GM21717 (cell line): ENCODE measurements around the gene ACTL6B.

Source experiments
- ATAC-seq: cut with Tn5 transposase; IDR thresholded peaks from one replicate; pipeline ENCODE4 v1.9.1; 2021; ENCODE audit warnings: mild to moderate bottlenecking, moderate library complexity; ENCODE audit not compliant: unreplicated experiment

Gene ACTL6B

DNA sequence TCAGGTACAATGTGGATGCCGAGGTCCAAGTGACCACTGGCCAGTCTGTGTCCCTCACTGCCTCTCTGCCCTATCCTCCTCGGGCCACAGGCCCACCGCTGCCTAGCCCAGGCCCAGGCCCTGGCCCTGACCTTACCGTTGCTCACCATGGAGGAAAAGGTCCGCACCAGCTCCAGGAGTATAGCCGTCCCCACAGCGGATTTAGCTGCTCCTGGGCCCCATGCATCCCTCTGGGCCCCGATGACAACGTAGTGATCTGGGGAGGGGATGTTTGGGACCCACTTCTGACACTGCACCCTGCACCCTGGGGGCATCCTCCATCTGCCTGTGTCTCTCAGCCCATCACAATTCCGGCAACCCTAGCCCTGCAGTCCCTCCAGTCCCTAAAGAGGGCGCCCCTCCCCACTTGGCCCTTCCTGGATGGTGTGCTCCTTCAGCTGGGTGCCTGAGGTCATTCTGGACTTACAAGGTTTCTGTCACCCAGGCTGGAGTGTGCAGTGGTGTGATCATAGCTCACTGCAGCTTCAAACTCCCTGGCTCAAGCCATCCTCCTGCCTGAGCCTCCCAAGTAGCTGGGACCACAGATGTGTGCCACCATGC, 27.0 kb downstream of the ACTL6B start:
- no peak for ATAC-seq

DNA sequence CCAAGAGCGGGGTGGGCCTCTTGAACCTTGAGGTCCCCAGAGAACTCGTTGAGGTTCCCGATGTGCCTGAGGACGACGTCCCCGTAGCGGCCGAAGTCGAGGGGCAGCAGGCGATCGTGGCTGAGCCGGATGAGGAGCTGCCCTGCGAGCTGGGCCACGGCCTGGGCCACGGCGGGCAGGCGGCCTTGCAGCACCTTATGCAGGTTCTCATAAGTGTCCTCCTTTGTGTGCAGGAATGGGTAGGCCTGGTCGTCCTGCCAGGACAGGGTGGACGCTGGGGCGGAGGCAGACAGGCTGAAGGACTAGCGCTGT, 29.1 kb downstream of the ACTL6B start:
- ATAC-seq, result no peak

DNA sequence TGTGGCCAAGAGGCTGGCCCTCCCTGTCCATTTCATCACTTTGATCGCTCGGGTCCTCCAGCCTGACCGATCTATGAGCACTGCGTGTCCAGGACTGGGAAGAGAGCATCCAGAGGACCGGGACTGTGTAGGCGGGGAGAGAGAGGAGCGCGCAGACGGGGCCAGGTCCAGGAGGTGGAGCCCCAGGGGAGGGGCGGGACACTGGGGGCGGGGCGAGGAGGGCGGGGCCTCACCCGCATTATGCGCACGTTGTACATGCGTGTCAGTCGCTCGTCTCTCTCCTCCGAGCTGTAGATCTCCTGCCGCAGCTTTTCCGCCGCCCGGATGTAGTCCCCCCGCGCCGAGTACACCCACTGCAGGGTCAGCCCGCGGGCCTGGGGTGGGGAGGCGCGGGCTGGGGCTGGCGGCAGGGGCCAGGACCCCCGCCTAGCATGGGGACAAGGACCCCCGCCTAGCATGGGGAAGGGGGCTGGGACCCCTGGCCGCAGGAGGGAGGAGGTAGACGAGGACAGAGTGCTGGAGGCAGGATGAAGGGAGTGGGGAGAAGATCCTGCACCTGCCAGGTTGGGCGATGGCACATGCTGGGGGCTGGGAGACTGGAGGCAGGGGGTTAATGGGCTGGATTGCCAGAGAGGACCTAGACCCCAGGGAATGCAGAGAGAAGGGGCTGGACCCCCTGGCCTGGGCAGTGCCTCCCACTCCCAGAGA, 29.6 kb downstream of the ACTL6B start:
- peak; percentile 67 for ATAC-seq

DNA sequence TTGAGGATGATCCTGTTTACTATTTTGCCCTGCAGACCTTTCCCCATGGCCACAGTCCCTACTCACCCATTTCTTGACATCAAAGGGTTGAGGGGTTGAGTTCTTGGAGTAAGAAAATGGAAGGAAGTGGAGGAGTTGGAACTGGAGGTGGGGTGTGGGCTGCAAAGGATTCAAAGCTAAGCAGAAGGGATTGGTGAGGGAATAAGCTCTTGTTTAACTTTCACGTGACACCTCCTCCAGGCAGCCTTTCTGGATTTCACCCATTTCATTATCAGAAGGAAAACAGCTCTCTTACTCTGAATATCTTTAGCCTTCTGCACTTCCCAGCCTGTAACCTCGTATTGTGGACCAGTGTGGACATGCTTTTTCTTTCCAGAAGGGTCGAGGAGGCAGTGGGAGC, 30.2 kb downstream of the ACTL6B start:
- no peak for ATAC-seq

DNA sequence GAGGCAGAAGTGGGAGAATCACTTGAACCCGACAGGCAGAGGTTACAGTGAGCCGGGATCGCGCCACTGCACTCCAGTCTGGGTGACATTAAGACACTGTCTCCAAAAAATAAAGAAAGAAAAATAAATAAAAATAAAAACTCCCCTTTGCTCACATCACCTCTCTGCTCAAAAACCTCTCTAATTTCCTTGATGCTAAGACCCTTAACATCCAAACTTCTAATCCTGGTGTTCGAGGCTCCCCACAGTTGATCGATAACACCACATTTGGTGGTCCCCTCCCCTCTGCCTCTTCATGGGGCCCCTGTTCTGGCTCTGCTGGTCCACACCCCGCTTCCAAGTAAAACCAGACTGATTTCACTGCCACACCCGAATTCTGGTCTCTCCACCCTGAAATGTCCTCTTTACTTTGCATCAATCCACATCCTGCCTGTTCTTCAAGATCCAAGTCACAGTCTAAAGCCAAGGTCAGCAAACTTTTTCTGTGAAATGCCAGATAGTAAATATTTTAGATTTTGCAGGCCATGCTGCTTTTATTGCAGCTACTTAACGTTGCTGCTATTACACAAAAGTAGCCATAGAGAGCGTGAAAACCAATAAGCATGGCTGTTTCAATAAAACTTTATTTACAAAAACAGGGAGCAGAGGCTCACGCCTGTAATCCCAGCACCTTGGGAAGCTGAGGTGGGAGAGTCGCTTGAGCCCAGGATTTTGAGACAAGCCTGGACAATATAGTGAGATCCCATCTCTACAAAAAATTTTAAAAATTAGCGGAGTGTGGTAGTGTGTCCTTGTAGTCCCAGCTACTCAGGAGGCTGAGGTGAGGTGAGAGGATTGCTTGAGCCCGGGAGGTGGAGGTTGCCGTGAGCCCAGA, 32.1 kb downstream of the ACTL6B start:
- ATAC-seq, result no peak

DNA sequence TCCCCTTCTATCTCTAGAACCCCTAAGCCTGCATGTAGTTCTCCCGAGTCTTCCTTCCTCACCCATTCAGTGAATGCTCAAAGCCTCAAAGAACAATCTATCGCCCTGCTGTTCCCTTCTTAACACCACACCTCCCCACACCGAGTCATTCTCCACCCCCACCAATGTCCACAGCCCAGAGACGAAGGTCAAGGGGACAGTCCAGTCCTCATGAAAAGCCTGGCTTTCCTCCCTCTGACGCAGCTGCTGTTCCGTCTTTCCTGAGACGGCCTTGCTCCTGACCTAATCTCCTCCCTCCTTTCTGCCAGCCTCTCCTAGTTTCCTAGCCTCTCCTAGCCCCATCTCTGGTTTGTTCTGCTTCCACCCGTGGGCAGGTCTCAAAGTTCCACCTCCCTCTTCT, 34.7 kb downstream of the ACTL6B start:
- ATAC-seq, result no peak

DNA sequence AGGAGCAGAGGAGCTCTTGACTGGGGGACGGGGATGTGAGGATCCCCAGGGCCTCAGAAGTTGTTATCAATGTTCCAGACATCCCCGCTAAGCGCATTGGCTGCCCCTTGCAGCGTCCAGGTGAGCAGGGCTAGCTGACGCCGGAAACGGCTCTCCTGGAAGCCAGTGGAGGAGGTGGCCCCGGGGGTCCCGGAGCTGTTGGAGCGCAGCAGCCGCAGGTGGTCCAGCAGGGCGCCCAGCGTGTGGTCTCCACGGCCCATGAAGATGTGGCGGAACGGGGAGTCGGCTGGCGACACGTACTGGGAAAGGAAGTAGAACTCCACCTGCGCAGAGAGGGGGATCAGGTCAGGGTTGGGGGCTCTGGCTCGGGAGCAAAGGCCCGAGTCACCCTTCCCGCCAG, 35.4 kb downstream of the ACTL6B start:
- ATAC-seq, result no peak

DNA sequence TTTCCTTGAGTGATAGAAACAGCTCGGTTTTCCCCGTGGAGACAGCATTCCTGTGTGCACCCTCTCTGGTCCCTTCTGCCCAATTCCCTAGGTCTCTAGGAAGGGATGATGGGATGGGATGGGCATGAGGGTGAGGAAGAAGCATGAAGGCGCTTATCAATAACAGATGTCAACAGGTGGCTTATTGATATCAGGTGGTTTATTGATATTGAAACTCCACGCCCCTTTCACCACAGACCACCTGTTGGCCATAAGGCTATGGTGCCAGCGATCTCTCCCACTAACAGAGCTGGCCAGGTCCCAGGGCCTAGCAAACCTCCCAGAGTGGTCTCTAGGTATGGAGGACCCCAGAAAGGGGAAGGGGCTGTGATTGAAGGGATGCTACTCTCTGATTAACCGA, 36.0 kb downstream of the ACTL6B start:
- no peak for ATAC-seq

DNA sequence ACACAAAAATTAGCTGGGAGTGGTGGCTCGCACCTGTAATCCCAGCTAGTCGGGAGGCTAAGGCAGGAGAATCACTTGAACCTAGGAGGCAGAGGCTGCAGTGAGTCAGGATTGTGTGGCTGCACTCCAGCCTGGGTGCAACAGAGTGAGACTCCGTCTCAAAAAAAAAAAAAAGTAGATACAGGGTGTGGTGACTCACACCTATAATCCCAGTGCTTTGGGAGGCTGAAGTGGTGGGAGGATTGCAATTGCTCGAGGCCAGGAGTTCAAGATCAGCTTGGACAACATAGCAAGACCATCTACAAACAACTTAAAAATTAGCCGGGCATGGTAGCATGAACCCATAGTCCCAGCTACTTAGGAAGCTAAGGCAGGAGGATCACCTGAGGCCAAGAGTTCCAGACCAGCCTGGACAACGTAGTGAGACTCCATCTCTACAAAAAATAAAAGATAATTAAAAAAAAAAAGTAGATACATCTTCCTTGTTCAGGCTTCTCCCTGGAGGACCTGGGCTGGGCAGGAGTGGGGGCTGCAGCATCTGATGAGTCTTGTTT, 41.9 kb downstream of the ACTL6B start:
- no peak for ATAC-seq

DNA sequence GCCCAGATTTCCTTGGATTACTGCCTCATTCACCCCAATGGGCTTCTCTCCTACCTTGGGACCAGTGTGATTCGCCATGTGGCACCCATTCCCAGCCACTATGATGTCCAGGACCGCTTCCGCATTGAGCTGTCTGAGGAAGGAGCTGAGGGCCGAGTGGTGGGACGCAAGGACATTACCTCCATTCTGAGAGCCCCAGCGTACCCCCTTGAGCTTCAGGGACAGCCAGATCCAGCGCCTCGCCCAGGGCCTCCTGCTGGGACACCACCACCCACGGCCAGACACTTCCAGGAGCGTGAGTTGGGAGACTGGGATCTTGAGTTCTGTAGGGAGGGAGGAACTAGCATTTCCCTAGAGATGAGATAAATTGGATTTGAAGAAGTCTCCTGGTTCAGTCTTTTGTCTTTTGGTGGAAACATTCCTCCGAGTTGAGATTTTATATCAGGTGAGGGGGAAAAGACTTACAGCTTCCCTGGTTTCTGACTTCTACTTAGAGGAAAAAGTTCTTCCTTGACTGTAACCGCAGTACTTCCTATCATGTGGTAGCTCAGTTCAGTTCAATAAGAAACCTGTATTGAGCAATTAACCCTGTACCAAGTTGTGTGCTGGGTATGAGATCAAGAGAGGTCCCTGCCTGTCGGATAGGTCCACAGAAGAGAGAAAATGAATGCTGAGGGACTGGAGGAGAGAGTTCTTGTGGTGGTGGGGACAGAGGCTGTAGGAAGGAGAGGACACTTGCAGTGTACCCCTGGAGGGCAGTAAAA, 42.7 kb downstream of the ACTL6B start:
- ATAC-seq, result no peak

DNA sequence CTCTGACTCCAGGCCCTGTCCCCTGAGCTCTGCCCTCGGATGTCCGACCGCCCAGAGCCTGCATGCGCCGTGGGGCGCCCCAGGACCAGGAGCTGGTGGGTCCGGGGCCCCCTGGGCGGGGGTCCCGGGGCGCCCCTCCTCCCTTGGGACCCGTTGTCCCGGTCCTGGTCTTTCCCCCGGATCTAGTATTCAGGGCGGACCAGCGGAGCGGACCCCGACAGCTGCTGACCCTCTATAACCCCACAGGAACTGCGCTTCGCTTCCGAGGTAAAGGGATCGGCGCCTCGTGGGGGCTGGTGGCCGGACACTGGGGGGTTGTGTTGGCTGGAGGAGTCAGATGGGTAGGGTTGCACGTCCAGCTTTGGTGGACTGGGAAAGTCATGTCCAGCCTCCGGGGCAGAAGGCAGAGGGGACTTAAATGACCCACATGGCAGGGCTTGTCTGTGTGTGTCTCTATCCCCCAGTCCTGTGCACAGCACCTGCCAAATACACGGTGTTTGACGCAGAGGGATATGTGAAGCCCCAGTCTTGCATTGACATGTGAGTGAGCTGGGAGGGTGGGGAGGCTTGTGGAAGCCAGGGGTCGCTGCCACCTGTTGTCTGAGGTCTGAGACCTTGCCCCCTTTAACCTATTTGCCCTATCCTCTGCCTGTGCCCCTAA, 43.4 kb downstream of the ACTL6B start:
- ATAC-seq, result no peak

DNA sequence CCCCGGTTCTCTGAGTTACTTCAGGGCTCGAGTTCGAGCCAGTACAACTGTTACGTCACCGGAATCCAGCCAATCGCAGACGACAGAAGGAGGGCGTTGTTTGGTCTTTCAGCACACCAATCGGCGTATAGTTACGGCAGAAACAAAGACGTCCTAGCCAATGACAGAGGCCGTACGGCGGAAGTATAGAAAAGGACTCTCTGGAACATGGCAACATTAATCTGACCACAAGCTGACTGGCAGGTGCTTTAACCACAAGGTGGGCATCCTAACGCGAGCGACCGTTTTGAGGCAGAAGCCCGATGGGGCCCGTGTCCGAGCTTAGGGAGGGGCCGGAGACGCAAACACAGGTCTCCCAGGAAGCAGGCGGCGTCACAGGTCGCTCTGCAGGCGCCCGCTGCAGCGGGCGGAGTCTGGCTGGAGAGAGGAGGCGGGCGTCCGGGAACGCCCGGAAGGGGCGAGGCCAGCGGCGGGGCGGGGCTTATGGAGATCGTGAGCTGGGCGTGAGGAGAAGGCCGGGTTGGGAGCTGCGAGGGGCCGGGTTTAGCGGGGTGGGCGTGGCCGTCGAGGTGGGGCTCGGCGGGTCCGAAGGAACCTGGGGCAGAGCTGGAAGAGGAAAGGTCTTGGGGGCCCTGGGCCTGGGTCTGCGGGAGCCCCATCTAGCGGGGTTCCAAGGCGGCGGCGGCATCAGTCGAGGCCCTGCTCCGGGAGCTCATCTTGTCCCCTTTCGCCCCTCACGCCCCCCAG, 44.1 kb downstream of the ACTL6B start, which contains the start of gene MOSPD3:
MOSPD3 (plus strand) TSS at position 558 of the 747 bp plus-strand sequence. CDS start 252 bp downstream, outside the sequence.
- peak; percentile 89 for ATAC-seq

DNA sequence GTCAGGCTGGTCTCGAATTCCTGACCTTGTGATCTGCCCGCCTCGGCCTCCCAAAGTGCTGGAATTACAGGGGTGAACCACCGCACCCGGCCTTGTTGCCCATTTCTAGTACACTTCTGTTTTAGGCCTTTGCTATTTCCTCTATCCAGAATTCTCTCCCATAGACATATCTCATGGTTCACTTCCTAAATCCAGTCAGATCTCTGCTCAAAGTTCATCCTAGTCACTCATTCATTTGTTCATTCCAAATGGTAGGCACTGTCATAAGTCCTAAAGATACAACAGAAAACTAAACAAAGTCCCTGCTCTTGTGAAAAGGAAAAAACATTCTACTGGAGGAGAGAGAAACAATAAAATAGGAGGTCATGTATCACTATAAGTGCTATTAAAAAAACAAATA, 46.3 kb downstream of the ACTL6B start:
- no peak for ATAC-seq

DNA sequence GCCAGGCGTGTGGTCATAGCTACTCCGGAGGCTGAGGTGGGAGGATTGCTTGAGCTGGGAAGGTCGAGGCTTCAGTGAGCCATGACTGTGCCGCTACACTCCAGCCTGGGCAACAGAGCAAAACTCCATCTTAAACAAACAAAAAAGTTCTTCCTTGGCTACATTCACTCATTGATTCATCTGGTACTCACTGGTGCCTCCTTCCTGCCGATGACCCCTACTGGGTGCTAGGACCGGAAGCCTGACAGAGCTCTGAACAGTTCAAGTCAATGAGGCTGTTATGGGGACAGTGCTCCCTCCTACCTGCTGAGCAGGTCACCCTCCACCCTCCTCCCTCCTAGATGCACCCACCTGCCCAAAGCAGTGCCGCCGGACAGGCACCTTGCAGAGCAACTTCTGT, 49.1 kb downstream of the ACTL6B start:
- no peak for ATAC-seq

DNA sequence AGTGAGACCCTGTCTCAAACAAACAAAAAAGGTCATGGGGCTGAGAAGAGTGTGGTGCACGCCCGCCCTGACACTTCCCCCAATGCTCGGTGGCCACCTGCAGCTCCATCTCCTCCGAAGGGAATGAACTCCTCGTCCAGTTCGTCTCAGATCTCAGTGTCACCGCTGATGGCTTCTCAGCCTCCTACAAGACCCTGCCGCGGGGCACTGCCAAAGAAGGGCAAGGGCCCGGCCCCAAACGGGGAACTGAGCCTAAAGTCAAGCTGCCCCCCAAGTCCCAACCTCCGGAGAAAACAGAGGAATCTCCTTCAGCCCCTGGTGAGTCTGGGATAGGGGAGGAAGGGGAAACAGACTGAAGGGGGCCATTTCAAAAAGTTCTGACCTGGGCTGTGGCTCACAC, 49.9 kb downstream of the ACTL6B start:
- no peak for ATAC-seq

DNA sequence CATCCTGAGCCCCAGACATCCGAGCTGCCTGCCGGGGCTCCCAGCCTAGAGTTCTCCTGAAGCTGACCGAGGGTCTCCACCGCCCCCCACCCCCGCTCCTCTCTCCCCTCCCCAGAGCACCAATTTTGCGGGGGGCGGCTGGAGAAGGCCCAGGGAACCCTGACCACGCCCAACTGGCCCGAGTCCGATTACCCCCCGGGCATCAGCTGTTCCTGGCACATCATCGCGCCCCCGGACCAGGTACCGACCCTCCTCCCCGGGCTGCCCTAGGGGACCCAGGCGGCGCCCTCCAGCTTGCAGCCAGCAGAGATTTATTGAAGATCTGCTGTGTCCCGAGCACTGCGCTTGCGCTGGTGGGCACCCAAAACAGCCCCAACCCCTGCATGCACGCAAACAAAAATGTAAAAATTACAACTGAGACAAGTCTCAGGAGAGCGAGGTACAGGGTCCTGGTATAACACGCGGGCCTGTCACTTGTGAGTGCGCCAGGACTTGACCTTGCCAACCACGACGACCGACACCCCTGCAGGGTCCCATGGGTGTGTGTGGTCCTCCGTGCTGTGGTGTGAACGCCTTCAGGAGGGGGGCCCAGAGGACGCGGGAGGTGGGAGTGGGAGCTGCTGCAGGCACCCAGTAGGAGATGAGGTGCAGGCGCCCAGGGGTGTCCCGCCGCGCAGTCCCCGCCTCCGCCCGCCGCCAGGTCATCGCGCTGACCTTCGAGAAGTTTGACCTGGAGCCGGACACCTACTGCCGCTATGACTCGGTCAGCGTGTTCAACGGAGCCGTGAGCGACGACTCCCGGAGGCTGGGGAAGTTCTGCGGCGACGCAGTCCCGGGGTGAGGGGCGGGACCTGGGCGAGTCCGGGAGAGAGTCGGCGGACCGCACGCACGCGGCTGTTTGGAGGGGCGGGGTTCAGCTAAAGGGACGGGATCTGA, 51.0 kb downstream of the ACTL6B start:
- peak; percentile 13 for ATAC-seq

DNA sequence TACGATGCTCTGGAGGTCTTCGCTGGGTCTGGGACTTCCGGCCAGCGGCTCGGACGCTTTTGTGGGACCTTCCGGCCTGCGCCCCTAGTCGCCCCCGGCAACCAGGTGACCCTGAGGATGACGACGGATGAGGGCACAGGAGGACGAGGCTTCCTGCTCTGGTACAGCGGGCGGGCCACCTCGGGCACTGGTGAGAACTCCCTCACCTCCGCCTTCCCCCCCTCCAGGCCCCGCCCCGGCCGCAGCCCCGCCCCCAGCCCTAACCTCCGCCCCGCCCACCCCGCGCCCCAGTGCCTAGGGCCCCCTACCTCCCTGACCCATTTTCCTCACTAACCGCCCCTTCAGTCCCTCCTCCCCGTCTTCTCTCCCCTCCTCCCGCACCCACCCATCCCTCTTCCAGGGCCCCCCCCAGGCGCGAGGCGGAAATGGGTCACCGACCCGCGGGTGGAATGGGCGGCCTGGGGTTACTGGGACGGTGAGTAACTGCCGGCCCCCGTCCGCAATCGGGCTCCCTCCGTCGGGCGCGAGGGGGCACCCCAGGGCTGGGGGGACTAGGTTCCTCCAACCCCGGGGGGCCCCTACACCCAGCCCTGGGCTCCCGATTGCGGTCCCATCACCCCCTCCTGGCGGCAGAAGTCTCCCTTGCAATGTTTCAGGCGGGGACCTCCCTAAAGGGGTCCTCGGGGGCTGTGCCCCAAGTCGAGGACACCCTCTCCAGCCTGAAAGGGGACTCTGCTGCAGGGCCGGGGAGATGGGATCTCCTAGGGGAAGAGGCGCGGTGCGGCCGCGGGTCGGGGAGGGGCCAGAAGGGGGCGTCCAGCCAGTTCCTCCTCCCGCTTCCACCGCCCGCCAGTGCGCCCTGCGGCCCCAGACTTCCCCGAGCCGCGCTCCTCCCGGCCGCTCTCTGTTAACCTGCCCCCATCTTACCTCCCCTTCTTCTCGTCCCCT, 51.9 kb downstream of the ACTL6B start:
- ATAC-seq, result peak; percentile 40

DNA sequence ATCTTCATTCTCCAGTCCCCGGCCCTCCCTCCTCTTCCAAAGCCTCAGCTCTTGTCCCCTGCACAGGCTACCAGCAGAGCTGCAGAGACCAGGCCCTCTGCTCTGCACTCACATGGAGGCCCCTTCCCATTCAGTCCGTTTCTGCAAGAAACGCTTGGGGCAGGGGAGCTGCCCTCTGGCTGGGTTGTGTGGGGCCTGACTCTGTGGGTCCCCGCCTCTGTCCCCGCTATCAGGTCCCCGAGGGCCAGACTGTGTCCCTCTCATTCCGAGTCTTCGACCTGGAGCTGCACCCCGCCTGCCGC, 52.6 kb downstream of the ACTL6B start:
- no peak for ATAC-seq
